ENCODE data around the gene ECI1. TPM values are rescaled to one million over a fixed set of nuclear protein-coding genes. Genes with fewer than 3 reads are reported as not detected.

Gene ECI1
- total and polyA plus RNA-seq, 2 of the 13 experiments (the other 11 are each of a cell fraction or from before 2014, with no cell fraction given), result 82.0 to 102 TPM

DNA sequence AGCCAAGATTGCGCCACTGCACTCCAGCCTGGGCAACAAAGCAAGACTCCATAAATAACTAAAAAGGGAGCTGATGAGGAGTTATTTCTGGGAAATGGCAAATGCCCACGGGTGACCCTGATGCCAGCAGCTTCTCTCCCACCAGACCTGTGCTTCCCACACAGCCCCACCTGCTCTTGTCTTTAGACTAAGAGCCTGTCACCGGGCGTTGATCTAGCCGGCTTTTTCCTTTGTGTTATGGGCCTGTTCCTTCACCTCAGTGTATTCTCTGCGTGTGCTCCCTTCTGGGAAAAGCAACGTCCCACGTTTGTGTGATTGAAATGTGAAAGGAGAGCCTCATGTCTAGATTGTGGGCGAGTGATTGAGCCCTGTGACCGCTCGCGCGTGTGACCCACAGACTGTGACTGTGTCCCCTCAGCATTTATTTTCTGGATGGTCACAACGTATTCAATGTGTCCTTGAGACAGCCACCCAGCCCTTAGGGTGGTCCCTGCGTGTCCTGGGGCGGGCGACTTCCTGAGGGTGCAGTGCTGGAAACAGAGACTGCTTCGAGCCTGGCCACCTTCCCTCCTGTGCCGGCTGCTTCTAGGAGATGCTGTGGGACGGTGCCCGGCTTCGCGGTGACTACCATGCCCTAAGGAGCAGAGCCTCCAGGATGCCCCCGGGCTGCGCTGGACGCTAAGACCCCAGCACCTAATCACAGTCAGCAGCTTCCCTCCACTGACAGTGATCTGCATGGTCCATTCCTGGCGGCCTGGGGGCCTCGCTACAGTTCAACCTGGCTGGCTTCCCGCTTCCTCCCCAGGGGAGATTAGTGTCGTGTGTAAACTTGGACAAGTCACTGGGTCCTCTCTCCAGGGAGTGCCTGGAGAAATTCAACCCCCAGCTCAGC is 24.3 kb upstream of the ECI1 start:
- no peaks in the 10 kb centered on the region for H4K20me1 ChIP-seq (ENCODE audit: insufficient read depth, low read length)
- TF ChIP-seq, protein P1, sequence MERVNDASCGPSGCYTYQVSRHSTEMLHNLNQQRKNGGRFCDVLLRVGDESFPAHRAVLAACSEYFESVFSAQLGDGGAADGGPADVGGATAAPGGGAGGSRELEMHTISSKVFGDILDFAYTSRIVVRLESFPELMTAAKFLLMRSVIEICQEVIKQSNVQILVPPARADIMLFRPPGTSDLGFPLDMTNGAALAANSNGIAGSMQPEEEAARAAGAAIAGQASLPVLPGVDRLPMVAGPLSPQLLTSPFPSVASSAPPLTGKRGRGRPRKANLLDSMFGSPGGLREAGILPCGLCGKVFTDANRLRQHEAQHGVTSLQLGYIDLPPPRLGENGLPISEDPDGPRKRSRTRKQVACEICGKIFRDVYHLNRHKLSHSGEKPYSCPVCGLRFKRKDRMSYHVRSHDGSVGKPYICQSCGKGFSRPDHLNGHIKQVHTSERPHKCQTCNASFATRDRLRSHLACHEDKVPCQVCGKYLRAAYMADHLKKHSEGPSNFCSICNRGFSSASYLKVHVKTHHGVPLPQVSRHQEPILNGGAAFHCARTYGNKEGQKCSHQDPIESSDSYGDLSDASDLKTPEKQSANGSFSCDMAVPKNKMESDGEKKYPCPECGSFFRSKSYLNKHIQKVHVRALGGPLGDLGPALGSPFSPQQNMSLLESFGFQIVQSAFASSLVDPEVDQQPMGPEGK (CRISPR knock-in tag; IDR thresholded peaks at IDR 0.05), result peak; percentile 56
- TF ChIP-seq JDP2 (CRISPR knock-in tag; IDR thresholded peaks at IDR 0.05; ENCODE audit: borderline replicate concordance), result no peak
- TF ChIP-seq ZNF232 (CRISPR knock-in tag; IDR thresholded peaks at IDR 0.05; ENCODE audit: borderline replicate concordance), result no peak
- peaks cover 17 to 54% of the 10 kb centered on the region in 2 experiments for H3K27me3 ChIP-seq (ENCODE audit: control insufficient read depth in 1 of 2, insufficient read depth in 2 of 2, low read length in 2 of 2)
- ATAC-seq, result no peak
- H3K79me2 ChIP-seq (ENCODE audit: insufficient read depth, low read length), result no peaks in the 10 kb centered on the region
- no peak overlapping the region for H2AFZ ChIP-seq (ENCODE audit: low read length)
- no peak overlapping the region for H3K27ac ChIP-seq (ENCODE audit: extremely low read length, insufficient read depth, low read length)
- H3K4me2 ChIP-seq (ENCODE audit: low read depth, low read length), result no peak overlapping the region
- CTCF ChIA-PET (ENCODE audit: low intra/inter-chr PET ratio, low total read pairs), result no interaction called here
- POLR2A ChIA-PET, result no interaction called here
- H3K9ac ChIP-seq (ENCODE audit: insufficient read depth, low read depth, low read length), result no peak overlapping the region
- peaks cover 27% of the 10 kb centered on the region; the same call in 1 of the 2 replicates for H3K4me1 ChIP-seq (ENCODE audit: insufficient read depth, low read length)
- BruUV-seq (replicated peaks), result no TSS peak
- intact Hi-C loops (cut with micrococcal nuclease; ENCODE audit: unreplicated experiment) (no loop called here), in situ Hi-C loops (cut with HindIII; ENCODE audit: extremely low pct_ligation_motif_present, low pct_unique_long_range_greater_than_20kb) (no loop called here)
- WGBS (ENCODE audit: low lambda C conversion rate), result 41% methylated on average over 17 of the region's 30 CpGs
- no peak for FAIRE-seq
- 0 out of 5 replicates have a peak, but pooled peaks cover 0 to 2% of the 10 kb centered on the region in 2 experiments for H3K36me3 ChIP-seq (replicated peaks in 1 of 2; ENCODE audit: control insufficient read depth in 1 of 2, insufficient read depth in 2 of 2, low read length in 2 of 2)
- H3K9me3 ChIP-seq (ENCODE audit: low read length), result no peaks in the 10 kb centered on the region
- H3K4me3 ChIP-seq (replicated peaks in 1 of 3; ENCODE audit: insufficient read depth in 1 of 3, low read depth in 2 of 3, low read length in 3 of 3), result no peak overlapping the region
- no peak for DNase-seq (ENCODE audit: low spot score)

DNA sequence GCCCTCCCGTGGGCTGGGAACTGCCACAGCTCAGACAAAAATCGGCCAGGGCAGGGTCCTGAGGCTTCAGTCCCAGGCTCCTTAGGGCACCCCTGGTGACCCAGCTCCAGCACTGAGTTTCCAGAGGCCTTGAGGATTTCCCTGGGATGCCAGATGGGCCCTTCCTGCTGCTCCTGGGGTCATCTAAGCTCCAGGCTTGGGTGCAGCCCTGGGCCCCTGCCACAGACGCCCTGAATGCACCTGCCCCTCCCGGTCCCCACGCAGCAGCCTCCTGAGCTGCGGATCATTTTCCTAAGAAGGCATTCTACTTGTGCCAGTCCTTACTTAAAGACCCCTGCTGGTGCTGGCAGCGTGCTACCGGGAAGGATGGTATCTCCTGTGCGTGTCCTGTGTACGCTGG is 22.5 kb upstream of the ECI1 start:
- H3K4me1 ChIP-seq (ENCODE audit: insufficient read depth, low read length), result peaks cover 37% of the 10 kb centered on the region
- peaks cover 5% of the 10 kb centered on the region; the same call in 1 of the 2 replicates for H4K20me1 ChIP-seq (ENCODE audit: insufficient read depth, low read length)
- H2AFZ ChIP-seq (ENCODE audit: low read length), result no peak overlapping the region
- H3K27ac ChIP-seq (ENCODE audit: extremely low read length, insufficient read depth, low read length), result no peak overlapping the region
- H3K79me2 ChIP-seq (ENCODE audit: insufficient read depth, low read length), result peaks cover 5% of the 10 kb centered on the region
- H3K4me2 ChIP-seq (ENCODE audit: low read depth, low read length), result no peak overlapping the region
- no peak for DNase-seq (ENCODE audit: low spot score)
- H3K9ac ChIP-seq (ENCODE audit: insufficient read depth, low read depth, low read length), result no peak overlapping the region
- no peak overlapping the region for H3K4me3 ChIP-seq (replicated peaks in 1 of 3; ENCODE audit: insufficient read depth in 1 of 3, low read depth in 2 of 3, low read length in 3 of 3)
- no TSS peak for BruUV-seq (replicated peaks)
- intact Hi-C loops (cut with micrococcal nuclease; ENCODE audit: unreplicated experiment), result no loop called here
- no peak for TF ChIP-seq NKX3-1 (CRISPR knock-in tag; IDR thresholded peaks at IDR 0.05)
- TF ChIP-seq AGO2 (optimal IDR thresholded peaks at IDR 0.05; ENCODE audit: low read depth, low read length), result peak; percentile 26
- H3K27me3 ChIP-seq (ENCODE audit: control insufficient read depth in 1 of 2, insufficient read depth in 2 of 2, low read length in 2 of 2), result peaks cover 11 to 37% of the 10 kb centered on the region in 2 experiments
- in situ Hi-C loops (cut with HindIII; ENCODE audit: extremely low pct_ligation_motif_present, low pct_unique_long_range_greater_than_20kb), result no loop called here
- H3K36me3 ChIP-seq (replicated peaks in 1 of 2; ENCODE audit: control insufficient read depth in 1 of 2, insufficient read depth in 2 of 2, low read length in 2 of 2), result 0 out of 5 replicates have a peak, but pooled peaks cover 0 to 2% of the 10 kb centered on the region in 2 experiments
- ATAC-seq, result no peak
- WGBS (ENCODE audit: low lambda C conversion rate), result 74% methylated on average over 8 of the region's 10 CpGs
- CTCF ChIA-PET (ENCODE audit: low intra/inter-chr PET ratio, low total read pairs), result no interaction called here
- FAIRE-seq, result no peak
- POLR2A ChIA-PET, result no interaction called here
- H3K9me3 ChIP-seq (ENCODE audit: low read length), result no peaks in the 10 kb centered on the region

All from HepG2 (cell line).